HG03342 (cell line): Measurements from ENCODE around the gene LY9.
"Not testable (repeated sequence)": the region's sequence is repeated elsewhere in the genome, so short reads cannot be mapped to it uniquely, and the experiment has no call there.

Experiments
- ATAC-seq: cut with Tn5 transposase; IDR thresholded peaks from one replicate; pipeline ENCODE4 v1.9.1; 2021; ENCODE audit warnings: mild to moderate bottlenecking, moderate library complexity; ENCODE audit not compliant: unreplicated experiment

The LY9 gene

GRCh38 chr1:160862203-160863060 lies 66.5 kb downstream of the LY9 start, which contains the start of gene CD244:
Gene CD244 (minus strand): TSS chr1:160862887. CDS start chr1:160862677, 210 bp downstream.
- peak; percentile 76 for ATAC-seq

GRCh38 chr1:160863061-160863773 lies 67.2 kb downstream of the LY9 start:
- ATAC-seq: no peak

GRCh38 chr1:160863774-160864131 lies 67.8 kb downstream of the LY9 start:
- ATAC-seq: no peak

GRCh38 chr1:160864173-160864572 lies 68.2 kb downstream of the LY9 start:
- no peak for ATAC-seq

GRCh38 chr1:160865337-160865736 lies 69.4 kb downstream of the LY9 start:
- ATAC-seq: no peak

DNA sequence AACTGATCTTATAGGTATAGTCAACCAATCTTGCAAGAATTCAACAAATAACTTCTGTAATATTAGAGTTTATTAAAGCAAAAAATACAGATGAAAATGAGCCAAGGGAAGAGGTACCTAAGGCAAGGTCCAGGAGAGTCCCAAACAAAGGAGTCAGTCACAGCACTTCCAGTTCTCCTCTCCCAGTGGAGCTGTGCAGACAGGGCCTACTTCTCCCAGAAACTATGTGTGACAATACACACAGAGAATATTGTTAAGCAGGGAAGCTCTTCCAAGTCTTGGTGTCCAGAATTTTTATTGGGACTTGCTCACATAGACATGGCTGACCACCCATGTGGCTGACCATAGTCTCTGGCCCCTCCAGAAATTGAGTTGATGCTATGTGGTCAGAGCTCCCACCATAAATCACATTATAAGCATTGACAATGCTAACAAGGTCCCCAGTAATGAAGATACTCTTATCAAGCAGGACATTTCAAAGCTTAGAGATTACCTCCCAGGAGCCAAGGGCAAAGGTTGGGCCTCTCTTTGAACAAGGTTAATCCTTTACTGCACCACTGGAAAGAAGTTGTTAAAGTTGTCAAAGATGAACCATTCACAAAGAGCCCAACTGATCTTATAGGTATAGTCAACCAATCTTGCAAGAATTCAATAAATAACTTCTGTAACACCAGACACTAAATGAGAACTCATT lies 70.2 kb downstream of the LY9 start:
- no peak for ATAC-seq

GRCh38 chr1:160866695-160867260 lies 70.8 kb downstream of the LY9 start:
- no peak for ATAC-seq

DNA sequence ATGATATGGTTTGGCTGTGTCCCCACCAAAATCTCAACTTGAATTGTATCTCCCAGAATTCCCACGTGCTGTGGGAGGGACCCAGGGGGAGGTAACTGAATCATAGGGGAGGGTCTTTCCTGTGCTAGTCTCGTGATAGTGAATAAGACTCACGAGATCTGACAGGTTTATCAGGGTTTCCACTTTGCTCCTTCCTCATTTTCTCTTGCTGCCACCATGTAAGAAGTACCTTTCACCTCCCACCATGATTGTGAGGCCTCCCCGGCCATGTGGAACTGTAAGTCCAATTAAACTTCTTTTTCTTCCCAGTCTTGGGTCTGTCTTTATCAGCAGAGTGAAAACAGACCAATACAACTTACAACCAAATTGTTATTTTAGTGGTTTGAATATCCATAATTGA lies 71.7 kb downstream of the LY9 start:
- not testable (repeated sequence) for ATAC-seq

GRCh38 chr1:160868141-160868540 lies 72.2 kb downstream of the LY9 start:
- ATAC-seq: no peak

DNA sequence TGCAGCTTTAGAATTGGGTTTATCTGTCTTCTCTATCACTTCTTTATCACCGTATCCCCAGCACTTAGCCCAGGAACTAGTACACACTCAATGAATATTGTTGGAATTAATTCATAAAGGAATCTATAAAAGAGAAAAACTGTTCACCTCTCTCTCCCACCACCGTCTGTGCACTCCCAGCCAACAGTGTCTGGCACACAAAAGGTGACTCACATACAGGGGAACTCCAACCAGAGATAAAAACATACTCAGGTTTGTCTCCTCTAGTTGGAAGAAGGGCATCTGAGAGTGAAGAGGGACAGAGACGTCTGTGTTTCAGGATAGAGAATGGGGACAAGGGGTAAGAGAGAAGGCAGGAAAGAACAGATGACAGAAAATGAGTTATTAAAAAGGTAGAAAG lies 79.0 kb downstream of the LY9 start:
- ATAC-seq: no peak

- ATAC-seq: not testable (repeated sequence)
Observed at GRCh38 chr1:160875591-160875990, 79.6 kb downstream of the LY9 start.

- no peak for ATAC-seq
Observed at GRCh38 chr1:160876311-160876710, 80.3 kb downstream of the LY9 start.

GRCh38 chr1:160877221-160877620 lies 81.2 kb downstream of the LY9 start:
- no peak for ATAC-seq
